ENCODE results near the gene GNPTG. TPM values are rescaled to one million over a fixed set of nuclear protein-coding genes. Genes with fewer than 3 reads are reported as not detected.

GNPTG gene
- total and polyA plus RNA-seq, 2 donors (not counting 3 experiments of a cell fraction or from before 2014, with no cell fraction given) = 51.6 to 109 TPM

- peaks cover 24% of the 10 kb centered on the region for H3K79me2 ChIP-seq (ENCODE audit: control insufficient read depth, insufficient read depth, low read length)
- no peaks in the 10 kb centered on the region for H3K9me3 ChIP-seq (replicated peaks; ENCODE audit: control insufficient read depth, insufficient read depth, low read length)
- no peak overlapping the region for H2AFZ ChIP-seq (ENCODE audit: low read depth, low read length)
- peak overlapping the region; percentile 98 for H3K9ac ChIP-seq (replicated peaks; ENCODE audit: extremely low read depth, insufficient read depth, low read length)
- H3K27ac ChIP-seq (ENCODE audit: insufficient read depth, low read depth, low read length) = peak overlapping the region; percentile 91
- intact Hi-C loops (cut with micrococcal nuclease) (loop anchor here (5.0 kb wide), 1 partner anchor 328 kb away; the partner anchor contains the start of gene MAPK8IP3), dilution Hi-C loops (cut with MboI; ENCODE audit: extremely low pct_ligation_motif_present, low sequenced_read_pairs) (no loop called here)
- TSS peak; percentile 57 for BruUV-seq (replicated peaks)
- H3K4me2 ChIP-seq (ENCODE audit: insufficient read depth, low read length) = peak overlapping the region; percentile 72
- peak overlapping the region; percentile 10 to 41 (median 39) for H3K4me3 ChIP-seq (replicated peaks in 1 of 3; ENCODE audit: insufficient read depth in 1 of 3, low read depth in 1 of 3, low read length in 3 of 3)
- H3K36me3 ChIP-seq (ENCODE audit: control insufficient read depth in 2 of 2, extremely low read depth in 1 of 2, insufficient read depth in 2 of 2, low read length in 2 of 2) = peaks cover 0 to 8% of the 10 kb centered on the region in 2 experiments
- H3K27me3 ChIP-seq (ENCODE audit: control insufficient read depth in 2 of 2, insufficient read depth in 2 of 2, low read length in 2 of 2) = no peaks in the 10 kb centered on the region
- TF ChIP-seq FOS (IDR thresholded peaks at IDR 0.05; ENCODE audit: borderline replicate concordance, insufficient read depth, low read length) (peak; percentile 56), MYC (IDR thresholded peaks at IDR 0.05; ENCODE audit: low read depth, low read length) (no peak)
- CTCF ChIA-PET = interaction anchor here (0.9 to 4.3 kb wide), 2 partner anchors 14 to 15 kb away, joined by 3 to 24 read pairs; no protein-coding TSS in a partner anchor
- no peaks in the 10 kb centered on the region for H3K9me1 ChIP-seq (replicated peaks; ENCODE audit: control insufficient read depth, extremely low read depth, insufficient read depth, low read length)
- POLR2A ChIA-PET = no interaction called here
- peaks cover 12% of the 10 kb centered on the region for H3K4me1 ChIP-seq (ENCODE audit: control insufficient read depth, extremely low read depth, insufficient read depth, low read length)
- FAIRE-seq = peak; percentile 87
- no peaks in the 10 kb centered on the region for H4K20me1 ChIP-seq (replicated peaks; ENCODE audit: control insufficient read depth, extremely low read depth, insufficient read depth, low read length)
- DNase-seq (ENCODE audit: low read depth, low spot score) = peak; percentile 72
Measured at GRCh38 chr16:1378804-1379303, 27.1 kb downstream of the GNPTG start.

- DNase-seq (ENCODE audit: low read depth, low spot score) (peak; percentile 37), FAIRE-seq (peak; percentile 40)
- no TSS peak for BruUV-seq (replicated peaks)
Measured at GRCh38 chr16:1379304-1380076, 27.8 kb downstream of the GNPTG start.

More at GRCh38 chr16:1379304-1380076, 27.8 kb downstream of the GNPTG start:
- Histone ChIP-seq H3K79me2 (ENCODE audit: control insufficient read depth, insufficient read depth, low read length) (peaks cover 24% of the 10 kb centered on the region), H3K4me1 (ENCODE audit: control insufficient read depth, extremely low read depth, insufficient read depth, low read length) (peaks cover 12% of the 10 kb centered on the region), H3K27ac (ENCODE audit: insufficient read depth, low read depth, low read length) (peak overlapping the region; percentile 91), H3K9me3 (replicated peaks; ENCODE audit: control insufficient read depth, insufficient read depth, low read length) (no peaks in the 10 kb centered on the region), H3K4me2 (ENCODE audit: insufficient read depth, low read length) (peak overlapping the region; percentile 72), H3K36me3 (ENCODE audit: control insufficient read depth in 2 of 2, extremely low read depth in 1 of 2, insufficient read depth in 2 of 2, low read length in 2 of 2) (peaks cover 0 to 8% of the 10 kb centered on the region in 2 experiments), H4K20me1 (replicated peaks; ENCODE audit: control insufficient read depth, extremely low read depth, insufficient read depth, low read length) (no peaks in the 10 kb centered on the region), H3K4me3 (replicated peaks in 1 of 3; ENCODE audit: insufficient read depth in 1 of 3, low read depth in 1 of 3, low read length in 3 of 3) (peak overlapping the region; percentile 39 to 41 (median 39)), H3K27me3 (ENCODE audit: control insufficient read depth in 2 of 2, insufficient read depth in 2 of 2, low read length in 2 of 2) (no peaks in the 10 kb centered on the region), H2AFZ (ENCODE audit: low read depth, low read length) (peak overlapping the region; percentile 67), H3K9ac (replicated peaks; ENCODE audit: extremely low read depth, insufficient read depth, low read length) (peak overlapping the region; percentile 98), H3K9me1 (replicated peaks; ENCODE audit: control insufficient read depth, extremely low read depth, insufficient read depth, low read length) (no peaks in the 10 kb centered on the region)
- intact Hi-C loops (cut with micrococcal nuclease) (loop anchor here (5.0 kb wide), 1 partner anchor 328 kb away; the partner anchor contains the start of gene MAPK8IP3), dilution Hi-C loops (cut with MboI; ENCODE audit: extremely low pct_ligation_motif_present, low sequenced_read_pairs) (no loop called here)
- TF ChIP-seq POLR2AphosphoS5 (IDR thresholded peaks at IDR 0.05; ENCODE audit: insufficient read depth, low read depth, low read length) (peak; percentile 58), JUN (IDR thresholded peaks at IDR 0.05; ENCODE audit: borderline replicate concordance, insufficient read depth, insufficient read length, low read depth) (no peak), POLR2A (IDR thresholded peaks at IDR 0.05; ENCODE audit: low read depth, low read length) (peak; percentile 73)
- ChIA-PET CTCF (interaction anchor here (0.9 to 4.3 kb wide), 3 partner anchors 11 to 16 kb away, joined by 3 to 24 read pairs (median 3); no protein-coding TSS in a partner anchor), POLR2A (no interaction called here)
